Anterior cingulate cortex (tissue), 58 donors: Measurements from ENCODE around the gene FAM13A.

ENCODE experiments used
- DNase-seq, 58 donors: peaks; one replicate each; lab custom pipeline; 2025; lab: John Stamatoyannopoulos, UW

FAM13A gene

DNA sequence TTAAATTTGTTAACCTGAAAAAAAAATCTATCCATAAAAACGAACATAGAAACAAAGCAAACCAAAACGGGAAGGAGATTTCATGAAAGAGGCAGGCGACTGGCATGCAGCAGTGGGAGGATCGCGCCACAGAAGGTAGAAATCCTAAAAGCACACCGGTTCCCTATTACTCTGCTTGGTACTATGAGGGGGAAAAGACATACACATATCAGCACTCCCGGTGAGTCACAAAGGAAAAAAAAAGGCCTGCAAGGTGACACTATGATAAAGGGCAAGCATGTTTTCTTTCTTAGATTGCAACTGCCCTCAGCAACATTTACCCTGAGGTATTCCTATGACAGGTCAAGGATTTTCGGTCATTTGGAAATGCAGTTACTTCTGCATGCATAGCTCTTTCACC is 298.7 kb downstream of the FAM13A start:
- DNase-seq: peak in 1 of 58 donors; percentile 14

GRCh38 chr4:88757776-88758175 is 299.2 kb downstream of the FAM13A start:
- DNase-seq: no peak

DNA sequence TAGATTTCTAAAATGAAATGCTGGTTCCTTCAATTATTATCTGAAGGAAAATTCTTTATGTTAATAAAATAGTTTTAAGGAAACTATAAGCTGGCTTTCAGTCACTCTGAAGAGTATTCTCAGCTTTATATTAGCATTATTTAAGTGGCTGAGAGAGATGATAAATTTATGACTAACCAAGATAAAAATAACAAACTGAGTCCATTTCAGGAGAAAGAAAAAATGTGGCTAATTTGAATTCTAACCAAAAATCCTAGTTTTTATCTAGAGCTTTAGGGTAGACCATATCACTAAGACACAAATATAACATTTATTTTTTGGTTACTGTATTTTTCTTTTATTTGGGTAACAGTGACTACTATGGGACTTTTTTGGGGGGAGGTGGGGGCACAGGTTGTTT is 299.9 kb downstream of the FAM13A start:
- DNase-seq: no peak

GRCh38 chr4:88756149-88756548 is 300.8 kb downstream of the FAM13A start:
- no peak for DNase-seq

DNA sequence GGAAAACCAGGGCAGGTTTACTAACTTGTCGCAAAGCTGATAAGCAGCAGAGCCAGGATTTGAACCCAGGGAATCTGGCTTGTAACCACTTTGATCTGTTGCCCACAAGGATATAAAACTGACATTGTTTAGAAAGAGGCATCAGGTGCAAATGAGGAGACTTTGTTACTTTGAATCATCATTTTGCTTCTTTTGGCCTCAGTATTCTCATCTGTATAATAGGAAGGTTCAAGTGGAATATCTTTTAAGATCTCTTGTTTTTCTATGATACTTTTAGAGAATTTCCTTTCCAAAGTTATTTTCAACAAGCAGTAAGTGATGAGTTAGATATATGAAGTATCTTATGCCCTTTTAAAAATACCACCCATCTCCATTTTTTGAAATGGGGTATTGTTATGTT is 301.5 kb downstream of the FAM13A start:
- DNase-seq: no peak

DNA sequence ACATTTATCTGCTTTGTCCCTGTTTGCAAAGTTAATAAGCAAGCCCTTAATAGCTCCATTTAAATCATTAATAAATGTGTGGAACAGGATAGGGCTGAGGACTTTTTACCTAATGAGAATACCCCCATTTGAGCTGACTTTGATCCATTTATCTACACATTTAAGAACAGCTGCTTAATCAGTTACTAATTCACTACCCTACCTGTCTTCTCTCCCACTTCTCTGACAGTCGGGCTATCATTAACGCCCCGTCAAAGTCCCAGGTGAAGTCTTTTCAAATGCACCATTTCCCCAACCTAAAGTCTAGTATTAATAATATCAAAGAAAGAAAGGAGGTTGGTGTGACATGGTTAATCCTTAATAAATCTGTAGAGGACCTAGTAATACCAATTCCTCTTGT is 302.2 kb downstream of the FAM13A start:
- DNase-seq: no peak

GRCh38 chr4:88753658-88754571 is 303.1 kb downstream of the FAM13A start:
- no peak for DNase-seq

- no peak for DNase-seq
These were observed 304.2 kb downstream of the FAM13A start for GRCh38 chr4:88752754-88753153.

DNA sequence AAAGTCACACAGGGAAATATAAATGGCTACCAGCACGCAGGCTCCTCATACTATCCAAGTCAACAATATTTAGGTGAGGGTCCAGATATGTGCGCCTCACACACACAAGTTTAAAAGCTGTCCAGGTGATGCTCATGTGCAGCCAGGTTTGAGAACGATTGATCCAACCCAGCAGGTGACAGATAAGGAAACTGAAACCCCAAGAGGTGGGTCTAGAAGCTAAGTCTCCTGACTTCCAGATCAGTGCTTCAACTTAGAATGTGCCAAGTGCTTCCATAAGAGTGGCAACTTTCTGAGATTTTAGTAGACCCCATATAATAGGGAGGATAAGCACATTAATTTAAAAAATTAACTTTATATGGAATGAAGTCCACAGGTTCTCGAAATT is 304.9 kb downstream of the FAM13A start:
- no peak for DNase-seq

- DNase-seq: no peak
These were observed 305.5 kb downstream of the FAM13A start for GRCh38 chr4:88751258-88752075.

DNA sequence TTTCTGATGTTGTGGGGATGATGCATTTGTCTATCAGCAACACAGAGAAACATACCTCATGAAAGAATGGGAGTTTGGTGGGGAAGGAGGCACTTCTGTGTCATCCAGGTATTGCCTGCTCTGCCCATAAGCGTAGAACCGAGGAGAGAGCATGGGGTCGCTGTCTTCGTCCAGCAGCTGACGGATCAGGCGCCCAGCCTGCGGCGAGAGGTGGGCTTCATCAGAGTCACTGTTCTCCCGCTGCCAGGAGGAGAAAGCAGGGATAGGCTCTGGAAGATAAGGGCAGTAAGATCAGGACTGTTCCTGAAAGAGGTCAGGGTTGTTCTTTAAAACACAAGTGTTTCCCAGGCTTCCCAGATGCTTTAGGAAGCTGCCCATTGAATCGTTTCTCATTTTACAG is 306.6 kb downstream of the FAM13A start:
- no peak for DNase-seq

- no peak for DNase-seq
These were observed 309.6 kb downstream of the FAM13A start for GRCh38 chr4:88747351-88747750.

DNA sequence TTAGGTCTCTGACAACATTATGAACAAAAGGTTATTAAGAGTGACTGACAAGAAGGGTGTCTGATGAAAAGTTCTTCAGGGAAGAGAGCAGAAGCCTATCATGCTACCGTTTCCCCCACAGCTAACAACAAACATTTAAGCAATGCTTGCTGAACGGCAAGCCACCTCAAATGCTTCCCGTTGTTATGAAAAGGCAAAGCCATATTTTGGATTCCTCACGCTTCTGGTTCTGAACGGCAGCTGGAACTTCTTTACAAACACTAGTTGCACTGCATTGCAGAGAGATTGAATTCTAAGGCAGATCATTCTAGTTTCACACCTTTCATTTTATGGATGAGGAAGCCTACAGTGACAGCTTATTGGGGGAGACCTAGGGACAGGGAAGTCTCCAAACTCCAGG is 310.8 kb downstream of the FAM13A start:
- no peak for DNase-seq

GRCh38 chr4:88745581-88746163 is 311.3 kb downstream of the FAM13A start:
- DNase-seq: no peak

GRCh38 chr4:88745175-88745574 is 311.8 kb downstream of the FAM13A start:
- no peak for DNase-seq

GRCh38 chr4:88744609-88745008 is 312.4 kb downstream of the FAM13A start:
- DNase-seq: no peak

GRCh38 chr4:88743696-88744095 is 313.3 kb downstream of the FAM13A start:
- no peak for DNase-seq

GRCh38 chr4:88742561-88742960 is 314.4 kb downstream of the FAM13A start:
- DNase-seq: no peak

GRCh38 chr4:88738180-88738579 is 318.8 kb downstream of the FAM13A start:
- no peak for DNase-seq

DNA sequence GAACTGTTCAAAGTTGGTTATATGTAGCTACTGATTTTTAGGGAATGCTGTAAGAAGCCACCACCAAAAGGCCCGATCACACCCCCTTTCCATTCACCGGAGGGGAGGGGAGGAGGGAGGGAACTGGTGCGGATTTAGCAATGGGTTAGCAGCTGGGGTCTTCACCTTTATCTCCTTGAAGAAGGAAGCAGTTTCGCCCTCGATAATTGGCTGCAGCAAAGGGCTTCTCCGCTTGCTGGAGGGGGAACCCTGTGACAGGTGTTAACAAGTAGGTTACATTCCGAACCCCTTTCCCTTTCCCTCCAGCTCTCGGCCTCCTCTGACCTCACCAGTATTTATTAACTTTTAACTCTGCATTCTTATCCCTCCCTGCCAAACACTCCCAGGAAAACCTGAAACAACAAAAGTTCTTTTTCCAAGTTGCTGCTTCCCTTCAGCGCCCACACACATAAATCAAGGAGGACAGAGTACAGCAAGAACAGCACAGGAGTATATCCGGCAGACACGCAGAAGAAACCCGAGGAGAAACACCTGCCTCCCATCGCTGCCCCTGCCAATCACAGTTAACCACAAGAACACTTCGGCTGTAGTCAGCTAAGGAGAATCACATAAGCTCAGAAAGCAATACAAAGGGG is 319.6 kb downstream of the FAM13A start:
- no peak for DNase-seq

- DNase-seq: no peak
These were observed 320.7 kb downstream of the FAM13A start for GRCh38 chr4:88736264-88736663.
